GM13977 (cell line): ENCODE data around the gene INSM1.

Source experiments
- DNase-seq: peaks from one replicate; pipeline ENCODE4 v3.0.0; 2012; ENCODE audit warnings: low spot score
- in situ Hi-C: fragments of 300-500 bp; cut with MboI; formaldehyde crosslinking; loops from one replicate; pipeline ENCODE4 v1.12.0; 2022; ENCODE audit warnings: low sequenced_read_pairs, low pct_unique_long_range_greater_than_20kb, mixed read lengths, inconsistent platforms; ENCODE audit not compliant: unreplicated experiment
- TF ChIP-seq, protein P1 (sequence below): IDR thresholded peaks from 2 replicates; pipeline ENCODE4 v1.5.1; 2012; ENCODE audit warnings: mild to moderate bottlenecking, control low read depth; ENCODE audit not compliant: insufficient read depth; ENCODE audit errors: extremely low read depth, missing control alignments

INSM1 gene, protein sequence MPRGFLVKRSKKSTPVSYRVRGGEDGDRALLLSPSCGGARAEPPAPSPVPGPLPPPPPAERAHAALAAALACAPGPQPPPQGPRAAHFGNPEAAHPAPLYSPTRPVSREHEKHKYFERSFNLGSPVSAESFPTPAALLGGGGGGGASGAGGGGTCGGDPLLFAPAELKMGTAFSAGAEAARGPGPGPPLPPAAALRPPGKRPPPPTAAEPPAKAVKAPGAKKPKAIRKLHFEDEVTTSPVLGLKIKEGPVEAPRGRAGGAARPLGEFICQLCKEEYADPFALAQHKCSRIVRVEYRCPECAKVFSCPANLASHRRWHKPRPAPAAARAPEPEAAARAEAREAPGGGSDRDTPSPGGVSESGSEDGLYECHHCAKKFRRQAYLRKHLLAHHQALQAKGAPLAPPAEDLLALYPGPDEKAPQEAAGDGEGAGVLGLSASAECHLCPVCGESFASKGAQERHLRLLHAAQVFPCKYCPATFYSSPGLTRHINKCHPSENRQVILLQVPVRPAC

DNA sequence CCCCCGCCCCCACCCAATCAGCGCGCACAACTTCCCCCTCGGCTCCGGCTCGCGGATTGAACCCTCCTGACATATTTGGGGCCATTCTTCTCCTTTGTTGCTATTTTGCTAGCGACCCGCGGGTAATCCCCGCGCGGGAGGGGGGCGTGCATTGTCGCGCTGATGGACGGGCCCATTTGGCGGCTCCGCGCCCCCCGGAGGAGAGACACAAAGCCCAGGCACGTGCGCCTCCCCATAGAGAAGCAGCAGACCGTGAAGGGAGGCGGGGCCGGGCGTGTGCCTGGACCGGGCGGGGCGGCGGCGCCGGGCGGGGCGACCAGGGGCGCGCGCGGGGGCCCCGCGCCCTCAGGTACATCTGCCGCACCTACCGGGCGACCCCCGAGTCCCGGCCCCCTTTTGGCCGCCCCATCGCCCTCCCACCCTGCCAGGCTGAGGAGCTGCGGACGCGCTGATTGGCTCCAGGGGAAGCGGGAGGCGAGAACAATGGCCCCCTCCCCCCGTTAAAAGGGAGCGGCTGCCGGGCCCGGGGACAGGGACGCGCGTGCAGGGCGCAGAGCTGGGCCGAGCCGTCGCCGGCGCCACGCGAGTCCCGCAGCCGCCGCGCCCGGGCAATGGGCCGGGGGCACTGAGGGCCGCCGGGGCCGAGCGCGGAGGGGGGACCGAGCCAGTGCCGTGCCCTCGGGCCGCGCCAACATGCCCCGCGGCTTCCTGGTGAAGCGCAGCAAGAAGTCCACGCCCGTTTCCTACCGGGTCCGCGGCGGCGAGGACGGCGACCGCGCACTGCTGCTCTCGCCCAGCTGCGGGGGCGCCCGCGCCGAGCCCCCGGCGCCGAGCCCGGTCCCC, at the start of gene INSM1:
Gene INSM1, plus strand, starts transcription at position 530 of the 843 bp plus-strand sequence. Its CDS starts 164 bp downstream, at position 694.
- peak; percentile 63 for DNase-seq
- TF ChIP-seq, protein P1, sequence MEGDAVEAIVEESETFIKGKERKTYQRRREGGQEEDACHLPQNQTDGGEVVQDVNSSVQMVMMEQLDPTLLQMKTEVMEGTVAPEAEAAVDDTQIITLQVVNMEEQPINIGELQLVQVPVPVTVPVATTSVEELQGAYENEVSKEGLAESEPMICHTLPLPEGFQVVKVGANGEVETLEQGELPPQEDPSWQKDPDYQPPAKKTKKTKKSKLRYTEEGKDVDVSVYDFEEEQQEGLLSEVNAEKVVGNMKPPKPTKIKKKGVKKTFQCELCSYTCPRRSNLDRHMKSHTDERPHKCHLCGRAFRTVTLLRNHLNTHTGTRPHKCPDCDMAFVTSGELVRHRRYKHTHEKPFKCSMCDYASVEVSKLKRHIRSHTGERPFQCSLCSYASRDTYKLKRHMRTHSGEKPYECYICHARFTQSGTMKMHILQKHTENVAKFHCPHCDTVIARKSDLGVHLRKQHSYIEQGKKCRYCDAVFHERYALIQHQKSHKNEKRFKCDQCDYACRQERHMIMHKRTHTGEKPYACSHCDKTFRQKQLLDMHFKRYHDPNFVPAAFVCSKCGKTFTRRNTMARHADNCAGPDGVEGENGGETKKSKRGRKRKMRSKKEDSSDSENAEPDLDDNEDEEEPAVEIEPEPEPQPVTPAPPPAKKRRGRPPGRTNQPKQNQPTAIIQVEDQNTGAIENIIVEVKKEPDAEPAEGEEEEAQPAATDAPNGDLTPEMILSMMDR: no peak
- in situ Hi-C loops: loop anchor here (10.0 to 25.0 kb wide), 3 partner anchors 197 to 1145 kb away; partner anchors contain the start of genes LINC00237 and NKX2-2

DNA sequence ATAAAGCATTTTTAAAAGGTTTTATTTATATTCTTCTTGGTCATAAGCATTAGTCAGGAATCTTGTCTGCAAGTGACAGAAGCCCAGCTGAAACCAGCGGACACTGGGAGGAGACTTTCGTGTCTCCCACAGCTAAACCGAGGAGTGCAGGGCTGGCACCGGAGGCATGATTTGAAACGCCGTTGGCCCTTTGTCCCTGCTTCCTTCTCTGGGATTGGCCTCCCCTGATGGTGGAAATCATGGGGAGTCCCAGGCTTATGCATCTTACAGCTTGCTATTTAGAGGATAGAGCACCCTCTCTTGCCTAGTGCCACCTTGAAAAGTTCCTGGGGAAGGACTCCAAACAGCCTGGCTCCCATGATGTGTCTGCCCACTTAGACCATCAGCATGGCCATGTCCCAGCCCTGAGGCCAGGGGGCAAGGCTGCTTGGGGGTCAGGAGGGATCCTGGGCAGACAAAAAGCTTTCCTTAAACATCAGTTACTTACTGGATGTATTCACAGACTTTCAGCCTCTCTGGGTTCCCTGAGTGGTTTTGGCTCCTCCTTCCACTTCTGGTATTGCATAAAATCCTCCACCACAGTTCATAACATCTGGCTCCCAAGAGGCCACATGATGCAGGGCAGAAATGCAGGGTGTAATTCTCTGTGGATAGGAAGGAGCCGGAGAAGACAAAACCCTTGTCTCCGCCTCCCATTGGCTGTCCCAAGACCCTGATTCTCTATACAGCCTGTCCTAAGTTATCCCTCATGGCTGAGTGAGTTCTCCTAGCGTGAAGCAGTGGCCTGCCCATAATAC, 49.3 kb upstream of the INSM1 start:
- in situ Hi-C loops: no loop called here
- DNase-seq: no peak
- TF ChIP-seq, protein P1: no peak

- no peak for DNase-seq
- in situ Hi-C loops: no loop called here
- TF ChIP-seq, protein P1: no peak
These were observed 46.8 kb upstream of the INSM1 start for GRCh38 chr20:20321134-20321533.

GRCh38 chr20:20321917-20322316, 46.0 kb upstream of the INSM1 start:
- in situ Hi-C loops: no loop called here
- TF ChIP-seq, protein P1: no peak
- DNase-seq: no peak

GRCh38 chr20:20322912-20323311, 45.0 kb upstream of the INSM1 start:
- in situ Hi-C loops: no loop called here
- TF ChIP-seq, protein P1: no peak
- DNase-seq: no peak

DNA sequence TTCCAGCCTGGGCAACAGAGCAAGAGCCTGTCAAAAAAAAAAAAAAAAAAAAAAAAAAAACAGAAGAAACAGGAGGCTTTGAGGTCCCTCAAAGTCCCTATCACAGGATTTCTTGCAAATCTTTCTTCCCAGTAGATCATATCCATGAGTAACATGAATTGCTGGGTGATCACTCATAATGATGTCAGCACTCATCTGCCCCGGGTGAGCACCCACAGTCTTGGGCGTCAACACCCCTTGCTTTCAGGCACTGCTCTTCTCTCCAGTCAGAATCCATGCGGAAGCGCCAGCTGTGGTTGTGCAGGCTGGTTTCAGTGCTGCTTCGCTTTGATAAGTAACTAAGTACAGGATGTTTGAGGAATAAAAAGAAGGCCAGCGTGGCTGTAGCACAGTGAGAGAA, 40.2 kb upstream of the INSM1 start:
- in situ Hi-C loops: no loop called here
- TF ChIP-seq, protein P1: no peak

More for the DNA sequence above, 40.2 kb upstream of the INSM1 start:
- DNase-seq: no peak
